Gastroesophageal sphincter (tissue), 3 donors: ENCODE results near the gene PIGS.

ENCODE experiments used
- EP300 ChIP-seq: sonication (generic); formaldehyde crosslinking; IDR thresholded peaks from one replicate; pipeline ENCODE4 v1.6.1; 2017; ENCODE audit warnings: antibody characterized with exemption, mild to moderate bottlenecking
- POLR2A ChIP-seq, 2 donors: fragments of 450-650 bp; IDR thresholded peaks; one replicate each; pipeline ENCODE4 v1.6.1; 2017; ENCODE audit warnings: antibody characterized with exemption in 2 of 2, mild to moderate bottlenecking in 2 of 2, moderate library complexity in 1 of 2
- POLR2AphosphoS5 ChIP-seq: sonication (generic); formaldehyde crosslinking; IDR thresholded peaks from one replicate; pipeline ENCODE4 v1.6.1; 2017; ENCODE audit warnings: antibody characterized with exemption
- TF ChIP-seq, protein P1 (sequence below), 4 experiments: fragments of 200-600 bp in 2 of 4; fragments of 450-650 bp in 2 of 4; sonication (generic) in 1 of 4; IDR thresholded peaks; one replicate each; pipeline ENCODE4 v1.5.1; 2017 to 2019; ENCODE audit warnings: antibody characterized with exemption in 4 of 4, mild to moderate bottlenecking in 2 of 4, moderate library complexity in 2 of 4

DNA sequence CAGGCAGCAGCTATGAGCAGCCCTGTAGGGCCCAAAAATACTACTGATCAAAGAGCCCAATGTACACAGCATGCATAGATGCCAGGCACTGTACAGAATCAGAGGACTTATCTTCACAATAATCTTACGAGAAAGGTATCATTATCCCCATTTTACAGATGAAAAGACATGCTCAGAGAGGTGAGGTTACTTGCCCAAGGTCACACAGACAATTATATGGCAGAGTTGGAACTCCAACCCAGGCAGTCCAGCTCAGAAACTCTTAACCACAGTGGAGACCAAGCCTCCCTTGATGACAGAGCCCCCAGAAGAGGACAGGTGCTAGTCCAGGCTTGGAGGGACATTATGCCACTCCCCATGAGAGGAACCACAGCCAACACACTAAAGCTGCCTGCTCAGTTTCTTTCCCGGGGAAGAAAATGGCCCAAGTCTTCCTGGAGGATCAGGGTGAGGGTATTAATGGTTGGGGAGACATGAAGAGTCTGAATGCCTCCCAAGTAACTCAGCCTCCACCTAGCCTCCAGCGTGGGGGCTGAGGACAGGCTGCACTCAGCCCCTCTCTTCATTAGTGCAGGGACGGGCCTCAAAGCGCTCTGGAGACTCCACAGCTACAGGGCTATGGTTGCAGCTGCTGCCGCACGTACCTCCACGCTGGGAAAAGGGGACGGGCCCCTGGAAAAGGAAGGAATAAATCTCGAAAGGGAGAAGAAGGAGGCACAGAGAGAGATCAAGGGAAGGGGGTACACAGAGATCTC, 19.7 kb downstream of the PIGS start:
- TF ChIP-seq POLR2AphosphoS5 (no peak), POLR2A (IDR thresholded peaks at IDR 0.05) (no peak), EP300 (no peak)
- TF ChIP-seq, protein P1, sequence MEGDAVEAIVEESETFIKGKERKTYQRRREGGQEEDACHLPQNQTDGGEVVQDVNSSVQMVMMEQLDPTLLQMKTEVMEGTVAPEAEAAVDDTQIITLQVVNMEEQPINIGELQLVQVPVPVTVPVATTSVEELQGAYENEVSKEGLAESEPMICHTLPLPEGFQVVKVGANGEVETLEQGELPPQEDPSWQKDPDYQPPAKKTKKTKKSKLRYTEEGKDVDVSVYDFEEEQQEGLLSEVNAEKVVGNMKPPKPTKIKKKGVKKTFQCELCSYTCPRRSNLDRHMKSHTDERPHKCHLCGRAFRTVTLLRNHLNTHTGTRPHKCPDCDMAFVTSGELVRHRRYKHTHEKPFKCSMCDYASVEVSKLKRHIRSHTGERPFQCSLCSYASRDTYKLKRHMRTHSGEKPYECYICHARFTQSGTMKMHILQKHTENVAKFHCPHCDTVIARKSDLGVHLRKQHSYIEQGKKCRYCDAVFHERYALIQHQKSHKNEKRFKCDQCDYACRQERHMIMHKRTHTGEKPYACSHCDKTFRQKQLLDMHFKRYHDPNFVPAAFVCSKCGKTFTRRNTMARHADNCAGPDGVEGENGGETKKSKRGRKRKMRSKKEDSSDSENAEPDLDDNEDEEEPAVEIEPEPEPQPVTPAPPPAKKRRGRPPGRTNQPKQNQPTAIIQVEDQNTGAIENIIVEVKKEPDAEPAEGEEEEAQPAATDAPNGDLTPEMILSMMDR (IDR thresholded peaks at IDR 0.05), result no peak
